WTC11 (cell line): ENCODE data around the gene SNAPC5. TPM values are rescaled to one million over a fixed set of nuclear protein-coding genes. Genes with fewer than 3 reads are reported as not detected.
A peak's percentile ranks its signal among the peaks of the same experiment; 100 is the strongest.

Experiments
- ATAC-seq: fragments of 200-7000 bp; cut with Tn5 transposase; 2 replicates; pipeline ENCODE4 v1.10.0; 2021; ENCODE audit warnings: mild to moderate bottlenecking, moderate library complexity
- CTCF ChIA-PET: fragments of 300-600 bp; sonication (Branson Sonifier 250); formaldehyde crosslinking; loops from one replicate; lab custom pipeline; 2021; ENCODE audit warnings: antibody characterized with exemption; lab: Charles Lee
- POLR2A ChIA-PET: fragments of 350-600 bp; sonication (Branson Sonifier 250); formaldehyde crosslinking; loops from one replicate; lab custom pipeline; 2021; ENCODE audit warnings: antibody characterized with exemption; lab: Charles Lee
- DNase-seq: peaks from one replicate; pipeline ENCODE4 v3.0.0; 2021; ENCODE audit warnings: low spot score
- H3K27ac Mint-ChIP-seq: 2 replicates; pipeline ENCODE4 v1.8.0; 2021; ENCODE audit warnings: mixed read lengths
- H3K27me3 Mint-ChIP-seq: 2 replicates; pipeline ENCODE4 v1.8.0; 2021; ENCODE audit warnings: low read depth, mild to moderate bottlenecking, moderate library complexity, mixed read lengths
- H3K36me3 Mint-ChIP-seq: 2 replicates; pipeline ENCODE4 v1.8.0; 2021; ENCODE audit warnings: mixed read lengths
- H3K4me1 Mint-ChIP-seq: 2 replicates; pipeline ENCODE4 v1.8.0; 2022; ENCODE audit warnings: mixed read lengths
- H3K4me3 Mint-ChIP-seq: 2 replicates; pipeline ENCODE4 v1.8.0; 2021; ENCODE audit warnings: mild to moderate bottlenecking, moderate library complexity, mixed read lengths
- H3K9me3 Mint-ChIP-seq: 2 replicates; pipeline ENCODE4 v1.8.0; 2021; ENCODE audit warnings: mixed read lengths
- ATF1 ChIP-seq: sonication (generic); formaldehyde crosslinking; IDR thresholded peaks from 2 replicates; pipeline ENCODE4 v1.8.1; 2023; ENCODE audit warnings: mild to moderate bottlenecking, moderate library complexity, missing genetic modification reagents
- HMGA2 ChIP-seq: fragments of 250-450 bp; sonication (Bioruptor Pico); IDR thresholded peaks from 2 replicates; pipeline ENCODE4 v1.4.0; 2021; ENCODE audit warnings: mild to moderate bottlenecking, moderate library complexity
- HMGXB4 ChIP-seq: sonication (generic); formaldehyde crosslinking; IDR thresholded peaks from 2 replicates; pipeline ENCODE4 v1.8.1; 2023; ENCODE audit warnings: mild to moderate bottlenecking, moderate library complexity, missing genetic modification reagents
- IRF2 ChIP-seq: sonication (generic); formaldehyde crosslinking; IDR thresholded peaks from 2 replicates; pipeline ENCODE4 v1.8.0; 2022; ENCODE audit warnings: low read depth, missing genetic modification reagents, borderline replicate concordance
- NR1H2 ChIP-seq: sonication (generic); formaldehyde crosslinking; IDR thresholded peaks from 2 replicates; pipeline ENCODE4 v1.9.0; 2021; ENCODE audit warnings: mild to moderate bottlenecking, moderate library complexity, missing genetic modification reagents
- STAT6 ChIP-seq: sonication (generic); formaldehyde crosslinking; conservative IDR thresholded peaks from 2 replicates; pipeline ENCODE4 v1.8.1; 2023; ENCODE audit warnings: mild to moderate bottlenecking, low read depth, missing genetic modification reagents, moderate library complexity
- TCF7 ChIP-seq: sonication (generic); formaldehyde crosslinking; IDR thresholded peaks from 2 replicates; pipeline ENCODE4 v1.8.0; 2022; ENCODE audit warnings: mild to moderate bottlenecking, low read depth, missing genetic modification reagents, moderate library complexity
- ZNF263 ChIP-seq: sonication (generic); formaldehyde crosslinking; IDR thresholded peaks from 2 replicates; pipeline ENCODE4 v1.8.1; 2022; ENCODE audit warnings: low read depth, mild to moderate bottlenecking, moderate library complexity, missing genetic modification reagents
- total RNA-seq: library from RNA; stranded (reverse); gene quantifications from 3 replicates; pipeline ENCODE4 v1.2.3, GENCODE V29; 2021
- TF ChIP-seq, protein P1 (sequence below): sonication (generic); formaldehyde crosslinking; IDR thresholded peaks from 2 replicates; pipeline ENCODE4 v1.8.0; 2022; ENCODE audit warnings: mild to moderate bottlenecking, missing genetic modification reagents
- TF ChIP-seq, protein P2 (sequence below): fragments of 200-600 bp; IDR thresholded peaks from 2 replicates; pipeline ENCODE4 v1.8.0; 2022; ENCODE audit warnings: antibody characterized with exemption
- TF ChIP-seq, protein P3 (sequence below): sonication (generic); formaldehyde crosslinking; IDR thresholded peaks from 2 replicates; pipeline ENCODE4 v1.8.1; 2022; ENCODE audit warnings: mild to moderate bottlenecking, missing genetic modification reagents, moderate library complexity, borderline replicate concordance
- TF ChIP-seq, protein P4 (sequence below): sonication (generic); formaldehyde crosslinking; IDR thresholded peaks from 2 replicates; pipeline ENCODE4 v1.8.1; 2022; ENCODE audit warnings: low read depth, missing genetic modification reagents, borderline replicate concordance
- TF ChIP-seq, protein P5 (sequence below): sonication (generic); formaldehyde crosslinking; IDR thresholded peaks from 2 replicates; pipeline ENCODE4 v1.8.0; 2022; ENCODE audit warnings: mild to moderate bottlenecking, missing genetic modification reagents
- TF ChIP-seq, protein P6 (sequence below): sonication (generic); formaldehyde crosslinking; IDR thresholded peaks from 2 replicates; pipeline ENCODE4 v1.8.0; 2023; ENCODE audit warnings: missing genetic modification reagents

SNAPC5 gene
- total RNA-seq, 1 experiment from 2014 or later: 21.1 TPM

GRCh38 chr15:66456211-66456610 is 41.4 kb downstream of the SNAPC5 start (continued):
- TF ChIP-seq, protein P1, sequence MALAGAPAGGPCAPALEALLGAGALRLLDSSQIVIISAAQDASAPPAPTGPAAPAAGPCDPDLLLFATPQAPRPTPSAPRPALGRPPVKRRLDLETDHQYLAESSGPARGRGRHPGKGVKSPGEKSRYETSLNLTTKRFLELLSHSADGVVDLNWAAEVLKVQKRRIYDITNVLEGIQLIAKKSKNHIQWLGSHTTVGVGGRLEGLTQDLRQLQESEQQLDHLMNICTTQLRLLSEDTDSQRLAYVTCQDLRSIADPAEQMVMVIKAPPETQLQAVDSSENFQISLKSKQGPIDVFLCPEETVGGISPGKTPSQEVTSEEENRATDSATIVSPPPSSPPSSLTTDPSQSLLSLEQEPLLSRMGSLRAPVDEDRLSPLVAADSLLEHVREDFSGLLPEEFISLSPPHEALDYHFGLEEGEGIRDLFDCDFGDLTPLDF: no peak
- TF ChIP-seq ZNF263 (CRISPR knock-in tag): no peak
- no peak for TF ChIP-seq TCF7 (CRISPR knock-in tag)
- TF ChIP-seq IRF2 (CRISPR knock-in tag): no peak

DNA sequence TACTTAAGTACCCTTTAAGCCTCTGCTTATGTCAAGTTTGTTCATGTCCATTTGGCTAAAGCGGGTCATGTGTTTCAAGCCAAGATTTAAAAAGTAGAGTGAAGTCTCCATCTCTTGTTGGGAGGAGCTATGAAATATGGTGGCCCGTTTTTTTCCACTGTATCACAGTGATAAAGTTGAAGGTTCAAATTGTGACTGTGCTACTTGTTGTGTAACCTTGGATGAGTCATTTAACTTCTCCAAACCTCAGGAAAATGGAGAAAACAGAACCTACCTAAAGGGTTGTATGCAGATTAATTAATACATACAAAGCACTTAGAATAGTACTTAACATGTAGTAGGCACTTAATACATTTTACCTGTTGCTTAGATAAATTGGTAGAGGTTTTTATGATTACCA is 43.4 kb downstream of the SNAPC5 start:
- ATAC-seq (no peak), DNase-seq (no peak)
- TF ChIP-seq, protein P2, sequence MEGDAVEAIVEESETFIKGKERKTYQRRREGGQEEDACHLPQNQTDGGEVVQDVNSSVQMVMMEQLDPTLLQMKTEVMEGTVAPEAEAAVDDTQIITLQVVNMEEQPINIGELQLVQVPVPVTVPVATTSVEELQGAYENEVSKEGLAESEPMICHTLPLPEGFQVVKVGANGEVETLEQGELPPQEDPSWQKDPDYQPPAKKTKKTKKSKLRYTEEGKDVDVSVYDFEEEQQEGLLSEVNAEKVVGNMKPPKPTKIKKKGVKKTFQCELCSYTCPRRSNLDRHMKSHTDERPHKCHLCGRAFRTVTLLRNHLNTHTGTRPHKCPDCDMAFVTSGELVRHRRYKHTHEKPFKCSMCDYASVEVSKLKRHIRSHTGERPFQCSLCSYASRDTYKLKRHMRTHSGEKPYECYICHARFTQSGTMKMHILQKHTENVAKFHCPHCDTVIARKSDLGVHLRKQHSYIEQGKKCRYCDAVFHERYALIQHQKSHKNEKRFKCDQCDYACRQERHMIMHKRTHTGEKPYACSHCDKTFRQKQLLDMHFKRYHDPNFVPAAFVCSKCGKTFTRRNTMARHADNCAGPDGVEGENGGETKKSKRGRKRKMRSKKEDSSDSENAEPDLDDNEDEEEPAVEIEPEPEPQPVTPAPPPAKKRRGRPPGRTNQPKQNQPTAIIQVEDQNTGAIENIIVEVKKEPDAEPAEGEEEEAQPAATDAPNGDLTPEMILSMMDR: no peak
- TF ChIP-seq HMGXB4 (CRISPR knock-in tag): no peak
- Mint-ChIP-seq H3K4me3 (no peak overlapping the region), H3K27me3 (no peaks in the 10 kb centered on the region), H3K27ac (no peak overlapping the region), H3K36me3 (peaks cover 17% of the 10 kb centered on the region), H3K4me1 (peaks cover 16% of the 10 kb centered on the region), H3K9me3 (peaks cover 2% of the 10 kb centered on the region; the same call in 1 of the 2 replicates)
- ChIA-PET CTCF (no interaction called here), POLR2A (no interaction called here)

- peaks cover 27% of the 10 kb centered on the region for H3K36me3 Mint-ChIP-seq
- H3K27ac Mint-ChIP-seq: no peak overlapping the region
- no peak for DNase-seq
- CTCF ChIA-PET: no interaction called here
- ATAC-seq: no peak
- H3K4me3 Mint-ChIP-seq: no peak overlapping the region
- H3K4me1 Mint-ChIP-seq: peaks cover 11% of the 10 kb centered on the region
- POLR2A ChIA-PET: no interaction called here
- TF ChIP-seq, protein P3, sequence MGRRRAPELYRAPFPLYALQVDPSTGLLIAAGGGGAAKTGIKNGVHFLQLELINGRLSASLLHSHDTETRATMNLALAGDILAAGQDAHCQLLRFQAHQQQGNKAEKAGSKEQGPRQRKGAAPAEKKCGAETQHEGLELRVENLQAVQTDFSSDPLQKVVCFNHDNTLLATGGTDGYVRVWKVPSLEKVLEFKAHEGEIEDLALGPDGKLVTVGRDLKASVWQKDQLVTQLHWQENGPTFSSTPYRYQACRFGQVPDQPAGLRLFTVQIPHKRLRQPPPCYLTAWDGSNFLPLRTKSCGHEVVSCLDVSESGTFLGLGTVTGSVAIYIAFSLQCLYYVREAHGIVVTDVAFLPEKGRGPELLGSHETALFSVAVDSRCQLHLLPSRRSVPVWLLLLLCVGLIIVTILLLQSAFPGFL (CRISPR knock-in tag): 0 out of 2 replicates have a peak, but pooled peaks have one; percentile 47
- TF ChIP-seq HMGA2: no peak
- no peaks in the 10 kb centered on the region for H3K27me3 Mint-ChIP-seq
- H3K9me3 Mint-ChIP-seq: peaks cover 7% of the 10 kb centered on the region
Measured at GRCh38 chr15:66452971-66453580, 44.5 kb downstream of the SNAPC5 start.

DNA sequence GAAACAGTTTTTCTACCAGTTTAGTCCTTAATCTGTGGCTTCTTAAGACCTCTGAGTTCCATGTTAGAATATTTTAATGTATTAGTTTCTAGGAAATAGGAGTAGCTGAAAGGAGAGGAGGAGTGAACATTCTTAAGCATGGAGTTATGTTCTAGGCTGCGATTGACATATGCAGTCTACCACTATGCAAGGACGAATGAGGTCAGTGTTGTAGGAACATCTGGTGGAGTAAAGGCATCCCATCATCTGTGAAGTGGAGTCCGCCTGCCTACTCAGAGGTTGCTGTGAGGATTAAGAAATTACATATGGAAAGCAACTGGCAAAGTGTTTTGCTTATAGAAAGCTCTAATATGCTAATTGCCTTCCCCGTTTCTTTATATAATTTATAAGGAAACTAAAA is 45.1 kb downstream of the SNAPC5 start:
- Mint-ChIP-seq H3K4me1 (peaks cover 6% of the 10 kb centered on the region), H3K36me3 (peaks cover 32% of the 10 kb centered on the region), H3K4me3 (no peak overlapping the region), H3K9me3 (peaks cover 8% of the 10 kb centered on the region), H3K27ac (peak overlapping the region; percentile 42; the same call in 1 of the 2 replicates), H3K27me3 (no peaks in the 10 kb centered on the region)
- CTCF ChIA-PET: no interaction called here
- POLR2A ChIA-PET: no interaction called here
- no peak for DNase-seq
- ATAC-seq: no peak
- TF ChIP-seq, protein P2: no peak
- TF ChIP-seq ATF1 (CRISPR knock-in tag) (no peak), STAT6 (no peak), NR1H2 (CRISPR knock-in tag) (no peak)
- TF ChIP-seq, protein P4, sequence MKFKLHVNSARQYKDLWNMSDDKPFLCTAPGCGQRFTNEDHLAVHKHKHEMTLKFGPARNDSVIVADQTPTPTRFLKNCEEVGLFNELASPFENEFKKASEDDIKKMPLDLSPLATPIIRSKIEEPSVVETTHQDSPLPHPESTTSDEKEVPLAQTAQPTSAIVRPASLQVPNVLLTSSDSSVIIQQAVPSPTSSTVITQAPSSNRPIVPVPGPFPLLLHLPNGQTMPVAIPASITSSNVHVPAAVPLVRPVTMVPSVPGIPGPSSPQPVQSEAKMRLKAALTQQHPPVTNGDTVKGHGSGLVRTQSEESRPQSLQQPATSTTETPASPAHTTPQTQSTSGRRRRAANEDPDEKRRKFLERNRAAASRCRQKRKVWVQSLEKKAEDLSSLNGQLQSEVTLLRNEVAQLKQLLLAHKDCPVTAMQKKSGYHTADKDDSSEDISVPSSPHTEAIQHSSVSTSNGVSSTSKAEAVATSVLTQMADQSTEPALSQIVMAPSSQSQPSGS: no peak
- TF ChIP-seq, protein P5, sequence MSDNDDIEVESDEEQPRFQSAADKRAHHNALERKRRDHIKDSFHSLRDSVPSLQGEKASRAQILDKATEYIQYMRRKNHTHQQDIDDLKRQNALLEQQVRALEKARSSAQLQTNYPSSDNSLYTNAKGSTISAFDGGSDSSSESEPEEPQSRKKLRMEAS: no peak
- TF ChIP-seq, protein P6, sequence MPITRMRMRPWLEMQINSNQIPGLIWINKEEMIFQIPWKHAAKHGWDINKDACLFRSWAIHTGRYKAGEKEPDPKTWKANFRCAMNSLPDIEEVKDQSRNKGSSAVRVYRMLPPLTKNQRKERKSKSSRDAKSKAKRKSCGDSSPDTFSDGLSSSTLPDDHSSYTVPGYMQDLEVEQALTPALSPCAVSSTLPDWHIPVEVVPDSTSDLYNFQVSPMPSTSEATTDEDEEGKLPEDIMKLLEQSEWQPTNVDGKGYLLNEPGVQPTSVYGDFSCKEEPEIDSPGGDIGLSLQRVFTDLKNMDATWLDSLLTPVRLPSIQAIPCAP (CRISPR knock-in tag): no peak
